ENCODE data around the gene NAGK. TPM values are rescaled to one million over a fixed set of nuclear protein-coding genes. Genes with fewer than 3 reads are reported as not detected.
"Not testable (repeated sequence)": the region's sequence is repeated elsewhere in the genome, so short reads cannot be mapped to it uniquely, and the experiment has no call there.

NAGK gene
- total and polyA plus RNA-seq, 2 donors (not counting 3 experiments of a cell fraction or from before 2014, with no cell fraction given), result 130 to 184 TPM

GRCh38 chr2:71092491-71093260 lies 24.2 kb downstream of the NAGK start:
- H3K9ac ChIP-seq (replicated peaks; ENCODE audit: extremely low read depth, insufficient read depth, low read length); H3K9me3 ChIP-seq (replicated peaks; ENCODE audit: control insufficient read depth, insufficient read depth, low read length); H3K27me3 ChIP-seq (ENCODE audit: control insufficient read depth in 2 of 2, insufficient read depth in 2 of 2, low read length in 2 of 2); POLR2A ChIA-PET; H3K36me3 ChIP-seq (ENCODE audit: control insufficient read depth in 2 of 2, extremely low read depth in 1 of 2, insufficient read depth in 2 of 2, low read length in 2 of 2); H3K9me1 ChIP-seq (replicated peaks; ENCODE audit: control insufficient read depth, extremely low read depth, insufficient read depth, low read length); FAIRE-seq; H4K20me1 ChIP-seq (replicated peaks; ENCODE audit: control insufficient read depth, extremely low read depth, insufficient read depth, low read length); H2AFZ ChIP-seq (ENCODE audit: low read depth, low read length); DNase-seq (ENCODE audit: low read depth, low spot score); H3K4me1 ChIP-seq (ENCODE audit: control insufficient read depth, extremely low read depth, insufficient read depth, low read length); BruUV-seq (replicated peaks); dilution Hi-C loops (cut with MboI; ENCODE audit: extremely low pct_ligation_motif_present, low sequenced_read_pairs); H3K79me2 ChIP-seq (ENCODE audit: control insufficient read depth, insufficient read depth, low read length); H3K4me2 ChIP-seq (ENCODE audit: insufficient read depth, low read length); H3K27ac ChIP-seq (ENCODE audit: insufficient read depth, low read depth, low read length); H3K4me3 ChIP-seq (replicated peaks in 1 of 3; ENCODE audit: insufficient read depth in 1 of 3, low read depth in 1 of 3, low read length in 3 of 3); intact Hi-C loops (cut with micrococcal nuclease): not testable (repeated sequence)
- CTCF ChIA-PET, result interaction anchor here (1.9 to 2.5 kb wide), 2 partner anchors 8 to 25 kb away, joined by 5 to 19 read pairs; partner anchors contain the start of gene NAGK

GRCh38 chr2:71100195-71100964 lies 31.9 kb downstream of the NAGK start:
- TF ChIP-seq POLR2A (IDR thresholded peaks at IDR 0.05; ENCODE audit: low read depth, low read length), result no peak
- TF ChIP-seq CTCF (IDR thresholded peaks at IDR 0.05; ENCODE audit: extremely low read depth in 1 of 2, insufficient read depth in 1 of 2, low read depth in 1 of 2, low read length in 2 of 2), result peak; percentile 76 to 81
- Histone ChIP-seq H3K79me2 (ENCODE audit: control insufficient read depth, insufficient read depth, low read length) (no peaks in the 10 kb centered on the region), H3K27me3 (ENCODE audit: control insufficient read depth in 2 of 2, insufficient read depth in 2 of 2, low read length in 2 of 2) (no peaks in the 10 kb centered on the region), H3K4me2 (ENCODE audit: insufficient read depth, low read length) (no peak overlapping the region), H3K4me1 (ENCODE audit: control insufficient read depth, extremely low read depth, insufficient read depth, low read length) (no peaks in the 10 kb centered on the region), H3K36me3 (ENCODE audit: control insufficient read depth in 2 of 2, extremely low read depth in 1 of 2, insufficient read depth in 2 of 2, low read length in 2 of 2) (no peaks in the 10 kb centered on the region), H3K9me3 (replicated peaks; ENCODE audit: control insufficient read depth, insufficient read depth, low read length) (no peaks in the 10 kb centered on the region), H3K27ac (ENCODE audit: insufficient read depth, low read depth, low read length) (no peak overlapping the region), H2AFZ (ENCODE audit: low read depth, low read length) (no peak overlapping the region), H3K9ac (replicated peaks; ENCODE audit: extremely low read depth, insufficient read depth, low read length) (no peak overlapping the region), H3K9me1 (replicated peaks; ENCODE audit: control insufficient read depth, extremely low read depth, insufficient read depth, low read length) (no peaks in the 10 kb centered on the region), H4K20me1 (replicated peaks; ENCODE audit: control insufficient read depth, extremely low read depth, insufficient read depth, low read length) (no peaks in the 10 kb centered on the region), H3K4me3 (replicated peaks in 1 of 3; ENCODE audit: insufficient read depth in 1 of 3, low read depth in 1 of 3, low read length in 3 of 3) (no peak overlapping the region)
- dilution Hi-C loops (cut with MboI; ENCODE audit: extremely low pct_ligation_motif_present, low sequenced_read_pairs), result no loop called here
- peak; percentile 85 for FAIRE-seq
- DNase-seq (ENCODE audit: low read depth, low spot score), result peak; percentile 66
- POLR2A ChIA-PET, result interaction anchor here (0.6 to 1.1 kb wide), 2 partner anchors 32 to 41 kb away, joined by 3 read pairs; partner anchors contain the start of gene NAGK
- intact Hi-C loops (cut with micrococcal nuclease), result loop anchor here (1.0 to 5.0 kb wide), 2 partner anchors 30 to 1078 kb away; partner anchors contain the start of genes MCEE and MPHOSPH10
- BruUV-seq (replicated peaks), result no TSS peak
- CTCF ChIA-PET, result interaction anchor here (0.8 to 4.1 kb wide), 31 partner anchors 9 to 1050 kb away, joined by 3 to 24 read pairs (median 6); partner anchors contain the start of genes MCEE, MPHOSPH10, NAGK and PAIP2B
